HG03039 (cell line): ENCODE measurements around the gene CELA2A.
"Not testable (repeated sequence)": the region's sequence is repeated elsewhere in the genome, so short reads cannot be mapped to it uniquely, and the experiment has no call there.

Experiments
- ATAC-seq: cut with Tn5 transposase; IDR thresholded peaks from one replicate; pipeline ENCODE4 v1.9.1; 2021; ENCODE audit warnings: mild to moderate bottlenecking, moderate library complexity; ENCODE audit not compliant: unreplicated experiment

The CELA2A gene

DNA sequence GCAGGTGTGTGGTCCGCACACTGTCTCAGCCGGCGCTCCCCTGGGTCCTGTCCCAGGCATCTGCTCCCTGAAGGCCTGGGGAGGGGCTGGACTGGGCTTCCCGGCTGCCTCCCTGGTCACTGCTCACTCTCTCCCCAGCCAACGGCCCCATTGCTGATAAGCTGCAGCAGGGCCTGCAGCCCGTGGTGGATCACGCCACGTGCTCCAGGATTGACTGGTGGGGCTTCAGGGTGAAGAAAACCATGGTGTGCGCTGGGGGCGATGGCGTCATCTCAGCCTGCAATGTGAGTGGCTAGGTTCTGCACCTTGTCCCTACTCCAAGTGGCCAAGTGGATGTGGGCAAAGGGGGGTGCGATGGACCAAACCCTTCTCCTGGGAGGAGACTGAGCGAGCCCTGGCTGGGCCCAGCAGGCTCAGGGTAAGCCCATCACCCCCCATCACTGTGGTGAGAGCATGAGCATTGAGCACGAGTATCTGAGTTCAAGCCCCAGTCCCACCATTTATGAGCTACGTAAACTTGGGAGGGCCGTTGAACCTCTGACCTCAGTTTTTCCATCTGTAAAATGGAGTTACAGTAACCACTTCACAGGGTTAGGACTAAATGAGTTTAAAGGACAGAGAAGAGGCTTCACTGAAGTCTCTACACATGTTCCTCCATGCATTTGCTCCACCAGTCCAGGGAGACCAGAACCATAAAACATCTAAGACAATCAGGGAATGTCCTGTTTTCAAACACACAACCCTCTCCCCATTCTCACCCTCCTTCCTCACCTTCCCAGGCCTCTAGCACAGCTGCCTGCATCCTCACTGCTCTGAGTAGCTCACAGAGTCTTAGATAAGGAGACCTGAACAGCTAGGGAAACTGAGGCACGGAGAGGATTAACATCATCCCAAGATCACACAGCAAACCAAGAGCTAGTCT lies 11.8 kb upstream of the CELA2A start:
- ATAC-seq, result no peak

- no peak for ATAC-seq
Observed at GRCh38 chr1:15445390-15446122, 11.0 kb upstream of the CELA2A start.

DNA sequence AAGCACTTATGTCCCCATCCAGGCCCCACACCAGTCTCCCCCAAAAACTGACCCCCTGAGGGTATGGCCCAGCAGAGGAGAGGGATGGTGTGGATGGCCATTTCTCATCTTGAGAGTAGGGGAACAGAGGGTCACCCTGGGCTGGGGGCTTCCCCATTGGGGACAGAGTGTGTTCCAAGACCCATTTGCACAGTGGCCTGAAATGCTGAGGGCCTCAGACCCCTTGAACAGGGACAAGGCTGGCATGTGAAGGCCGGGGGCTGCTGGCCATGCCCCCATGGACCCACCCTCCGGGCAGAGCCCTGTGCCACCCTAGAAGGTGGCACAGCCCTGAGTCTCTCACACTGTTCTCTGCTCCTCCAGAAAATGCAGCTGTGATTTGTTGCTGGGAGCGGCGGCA lies 10.3 kb upstream of the CELA2A start:
- no peak for ATAC-seq

- no peak for ATAC-seq
Observed at GRCh38 chr1:15448877-15449462, 7.6 kb upstream of the CELA2A start.

GRCh38 chr1:15449567-15449966 lies 7.0 kb upstream of the CELA2A start:
- ATAC-seq, result no peak

DNA sequence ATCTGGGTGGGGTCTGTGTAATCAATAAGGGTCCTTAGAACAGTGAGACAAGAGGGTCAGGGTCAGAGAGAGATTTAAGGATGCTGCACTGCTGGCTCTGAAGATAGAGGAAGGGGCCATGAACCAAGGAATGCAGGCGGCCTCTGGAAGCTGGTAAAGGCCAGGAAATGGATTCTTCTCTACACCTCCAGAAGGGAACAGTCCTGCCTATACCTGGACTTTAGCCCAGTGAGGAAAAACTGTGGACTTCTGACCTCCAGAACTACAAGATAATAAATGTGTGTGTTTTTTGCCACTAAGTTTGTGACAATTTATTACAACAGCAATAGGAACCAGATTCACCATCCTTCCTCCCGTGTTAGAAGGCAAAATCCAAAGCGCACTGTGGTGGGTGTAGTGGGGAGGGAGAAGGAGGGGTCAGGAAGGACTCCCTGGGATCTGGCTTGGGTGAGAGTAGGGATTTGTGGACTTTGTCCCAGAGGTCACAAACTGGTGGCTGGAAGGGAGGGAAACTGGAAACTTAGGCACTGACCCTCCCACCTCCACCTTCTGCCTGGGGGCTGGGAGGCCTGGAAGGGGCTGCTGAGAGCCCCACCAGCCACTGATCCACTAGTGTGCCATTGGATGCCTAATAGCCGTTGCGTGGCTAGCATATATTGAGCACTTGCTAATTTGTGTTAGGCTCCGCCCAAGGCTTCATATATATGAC lies 5.4 kb upstream of the CELA2A start:
- ATAC-seq, result no peak

DNA sequence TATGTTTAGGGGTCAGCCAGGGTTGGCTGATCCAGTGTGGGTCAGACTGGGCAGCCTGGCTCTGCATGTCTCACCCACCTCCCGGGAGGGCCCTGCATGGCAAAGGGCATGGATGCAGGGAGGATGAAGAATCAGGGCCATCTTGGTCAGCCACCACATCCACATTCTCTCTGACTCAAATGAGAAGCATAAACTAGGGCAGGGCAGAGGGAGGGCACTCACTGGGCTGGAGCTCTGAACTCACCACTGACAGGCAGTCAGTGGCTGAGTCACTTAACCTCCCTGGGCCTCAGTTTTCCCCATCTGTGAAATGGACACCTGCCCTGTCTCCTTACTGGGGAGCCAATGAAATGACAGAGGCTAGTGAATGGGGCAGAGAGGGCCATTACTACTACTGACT lies 4.3 kb upstream of the CELA2A start:
- no peak for ATAC-seq

GRCh38 chr1:15452866-15453571 lies 3.5 kb upstream of the CELA2A start:
- no peak for ATAC-seq

DNA sequence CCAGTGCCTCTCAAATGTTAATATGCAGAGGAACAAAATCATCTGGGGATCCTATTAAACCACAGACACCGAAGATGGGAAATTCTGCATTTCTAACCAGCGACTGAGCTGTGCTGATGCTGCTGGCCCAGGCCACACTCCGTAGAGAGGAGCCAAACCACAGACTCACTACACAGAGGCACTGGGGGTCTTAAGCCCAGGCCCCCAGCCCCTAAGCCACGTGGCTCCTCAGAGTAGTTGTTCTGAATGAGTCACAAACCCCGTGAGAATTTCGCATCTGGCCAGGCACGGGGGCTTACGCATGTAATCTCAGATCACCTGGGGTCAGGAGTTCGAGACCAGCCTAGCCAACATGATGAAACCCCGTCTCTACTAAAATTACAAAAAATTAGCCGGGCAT lies 2.8 kb upstream of the CELA2A start:
- no peak for ATAC-seq

DNA sequence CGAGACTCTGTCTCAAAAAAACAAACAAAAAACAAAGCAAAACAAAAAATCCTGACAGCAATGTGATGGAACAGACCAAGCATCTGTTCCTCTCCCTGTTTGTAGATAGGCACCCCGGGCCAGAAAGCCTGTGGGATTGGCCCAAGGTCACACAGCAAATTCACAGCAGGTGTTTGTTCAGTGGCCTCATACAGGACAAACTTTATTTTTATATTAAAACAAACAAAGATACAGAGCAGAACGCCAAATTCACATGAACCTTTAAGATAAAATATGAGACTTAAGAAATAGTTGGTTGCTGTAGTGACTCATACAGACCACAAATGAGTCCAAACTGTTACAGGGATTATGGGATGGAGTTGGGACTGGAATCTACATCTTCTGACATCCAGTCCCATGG lies 2.3 kb upstream of the CELA2A start:
- ATAC-seq, result no peak

- ATAC-seq, result no peak
Observed at GRCh38 chr1:15455522-15455921, 1.0 kb upstream of the CELA2A start.

DNA sequence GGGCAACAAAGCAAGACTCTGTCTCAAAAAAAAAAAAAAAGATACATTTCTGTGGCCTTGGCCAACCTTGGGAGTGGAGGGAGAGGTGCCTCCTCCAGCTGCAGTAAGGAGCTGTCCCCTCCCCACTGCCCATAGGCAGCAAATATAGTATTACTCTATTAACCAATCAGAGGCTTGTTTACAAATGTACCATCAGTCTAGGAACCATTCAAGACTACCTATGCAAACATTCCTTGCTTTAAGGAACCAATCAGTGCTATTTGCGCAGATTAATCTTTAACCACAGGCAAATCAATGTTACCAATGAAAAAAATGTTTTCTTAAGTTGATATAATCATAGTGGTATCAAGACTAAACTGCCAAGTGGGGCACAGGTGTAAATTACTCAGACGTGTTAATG lies 1.1 kb downstream of the CELA2A start:
- no peak for ATAC-seq

GRCh38 chr1:15458388-15458787 lies 1.9 kb downstream of the CELA2A start:
- not testable (repeated sequence) for ATAC-seq

GRCh38 chr1:15459771-15460707 lies 3.5 kb downstream of the CELA2A start:
- no peak for ATAC-seq

DNA sequence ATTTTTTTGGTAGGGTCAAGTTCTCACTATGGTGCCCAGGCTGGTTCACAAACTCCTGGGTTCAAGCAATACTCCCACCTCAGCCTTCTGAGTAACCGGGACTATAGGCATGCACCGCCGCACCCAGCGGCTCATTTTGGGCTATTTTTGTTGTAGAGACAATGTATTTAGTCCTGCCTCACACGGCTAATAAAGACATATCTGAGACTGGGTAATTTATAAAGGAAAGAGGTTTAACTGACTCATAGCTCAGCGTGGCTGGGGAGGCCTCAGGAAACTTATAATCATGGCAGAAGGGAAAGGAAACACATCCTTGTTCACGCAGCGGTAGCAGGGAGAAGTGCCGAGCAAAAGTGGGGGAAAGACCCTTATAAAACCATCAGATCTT lies 4.2 kb downstream of the CELA2A start:
- ATAC-seq, result no peak

- ATAC-seq, result not testable (repeated sequence)
Observed at GRCh38 chr1:15463064-15463800, 6.7 kb downstream of the CELA2A start.

DNA sequence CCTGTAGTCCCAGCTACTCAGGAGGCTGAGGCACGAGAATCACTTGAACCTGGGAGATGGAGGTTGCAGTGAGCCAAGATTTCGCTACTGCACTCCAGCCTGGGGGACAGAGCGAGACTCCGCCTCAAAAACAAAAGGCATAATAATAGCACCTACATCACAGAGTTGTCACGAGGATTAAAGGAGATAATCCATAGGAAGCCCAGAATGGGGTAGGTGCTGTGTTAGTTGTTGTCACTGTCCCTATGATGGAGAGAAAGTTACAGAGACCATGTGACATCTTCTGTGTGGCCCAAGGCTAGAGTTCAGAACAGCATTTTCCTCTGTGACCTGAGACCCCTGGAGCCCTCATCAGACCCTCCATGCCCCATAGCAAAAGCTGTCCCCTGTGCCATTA lies 7.4 kb downstream of the CELA2A start:
- ATAC-seq, result not testable (repeated sequence)

- no peak for ATAC-seq
Observed at GRCh38 chr1:15465674-15466073, 9.1 kb downstream of the CELA2A start.
